ENCODE results near the gene SMCO4. TPM values are rescaled to one million over a fixed set of nuclear protein-coding genes. Genes with fewer than 3 reads are reported as not detected.

SMCO4 gene
- total and polyA plus RNA-seq, 2 donors (not counting 1 experiment from before 2014, with no cell fraction given) = 3.6 to 5.1 TPM

DNA sequence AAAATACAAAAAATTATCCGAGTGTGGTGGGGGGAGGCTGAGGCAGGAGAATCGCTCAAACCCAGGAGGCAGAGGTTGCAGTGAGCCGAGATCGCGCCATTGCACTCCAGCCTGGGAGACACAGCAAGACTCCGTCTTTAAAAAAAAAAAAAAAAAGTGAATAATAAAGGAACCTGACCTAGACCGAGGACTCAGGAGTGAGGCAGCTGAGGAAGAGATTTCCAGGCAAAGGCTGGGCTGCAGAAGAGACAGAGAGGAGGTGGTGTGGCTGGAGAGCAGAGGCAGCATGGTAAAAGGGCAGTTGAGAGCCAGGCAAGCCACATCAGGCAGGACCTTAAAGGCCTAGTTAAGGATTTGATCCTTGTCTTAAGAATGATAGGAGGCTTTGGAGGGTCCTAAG is 28.4 kb upstream of the SMCO4 start:
- H3K4me1 ChIP-seq (ENCODE audit: control insufficient read depth in 2 of 2, insufficient read depth in 2 of 2, low read length in 2 of 2) = no peaks in the 10 kb centered on the region
- no peak overlapping the region for H3K27ac Mint-ChIP-seq
- no peak overlapping the region for H3K4me2 ChIP-seq (replicated peaks; ENCODE audit: low read depth, low read length, poor library complexity, severe bottlenecking)
- intact Hi-C loops (cut with micrococcal nuclease) = no loop called here
- TF ChIP-seq EZH2 (IDR thresholded peaks at IDR 0.05; ENCODE audit: borderline replicate concordance, insufficient read depth, low read depth, low read length, poor library complexity, severe bottlenecking) = no peak
- TF ChIP-seq, protein P1, sequence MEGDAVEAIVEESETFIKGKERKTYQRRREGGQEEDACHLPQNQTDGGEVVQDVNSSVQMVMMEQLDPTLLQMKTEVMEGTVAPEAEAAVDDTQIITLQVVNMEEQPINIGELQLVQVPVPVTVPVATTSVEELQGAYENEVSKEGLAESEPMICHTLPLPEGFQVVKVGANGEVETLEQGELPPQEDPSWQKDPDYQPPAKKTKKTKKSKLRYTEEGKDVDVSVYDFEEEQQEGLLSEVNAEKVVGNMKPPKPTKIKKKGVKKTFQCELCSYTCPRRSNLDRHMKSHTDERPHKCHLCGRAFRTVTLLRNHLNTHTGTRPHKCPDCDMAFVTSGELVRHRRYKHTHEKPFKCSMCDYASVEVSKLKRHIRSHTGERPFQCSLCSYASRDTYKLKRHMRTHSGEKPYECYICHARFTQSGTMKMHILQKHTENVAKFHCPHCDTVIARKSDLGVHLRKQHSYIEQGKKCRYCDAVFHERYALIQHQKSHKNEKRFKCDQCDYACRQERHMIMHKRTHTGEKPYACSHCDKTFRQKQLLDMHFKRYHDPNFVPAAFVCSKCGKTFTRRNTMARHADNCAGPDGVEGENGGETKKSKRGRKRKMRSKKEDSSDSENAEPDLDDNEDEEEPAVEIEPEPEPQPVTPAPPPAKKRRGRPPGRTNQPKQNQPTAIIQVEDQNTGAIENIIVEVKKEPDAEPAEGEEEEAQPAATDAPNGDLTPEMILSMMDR (IDR thresholded peaks at IDR 0.05) = no peak
- H3K9me3 ChIP-seq (ENCODE audit: control extremely low read depth in 1 of 3, control insufficient read depth in 2 of 3, insufficient read depth in 1 of 3, low read length in 2 of 3) = no peaks in the 10 kb centered on the region
- ATAC-seq (ENCODE audit: low read depth) = no peak
- H4K20me1 ChIP-seq (ENCODE audit: control insufficient read depth, insufficient read depth, low read length, poor library complexity, severe bottlenecking) = no peaks in the 10 kb centered on the region
- peaks cover 0 to 4% (median 0%) of the 10 kb centered on the region in 4 experiments for H3K27me3 ChIP-seq (replicated peaks in 1 of 4; ENCODE audit: control extremely low read depth in 1 of 4, control insufficient read depth in 3 of 4, insufficient read depth in 4 of 4, low read length in 3 of 4)
- no peaks in the 10 kb centered on the region for H3K79me2 ChIP-seq (ENCODE audit: control insufficient read depth, insufficient read depth, low read length)
- no peak overlapping the region for H3K9ac ChIP-seq (ENCODE audit: low read length)
- H3K27ac ChIP-seq (ENCODE audit: low read length in 2 of 2) = no peak overlapping the region
- no peaks in the 10 kb centered on the region for H3K36me3 ChIP-seq (replicated peaks in 1 of 2; ENCODE audit: control extremely low read depth in 1 of 2, control insufficient read depth in 1 of 2, extremely low read depth in 1 of 2, insufficient read depth in 2 of 2, low read length in 1 of 2)
- DNase-seq = no peak
- H3K9me3 Mint-ChIP-seq (ENCODE audit: insufficient read depth) = no peaks in the 10 kb centered on the region
- ChIA-PET CTCF (no interaction called here), POLR2A (no interaction called here)
- no peak overlapping the region for H2AFZ ChIP-seq (ENCODE audit: insufficient read depth, low read depth, low read length, poor library complexity, severe bottlenecking)
- peaks cover 14% of the 10 kb centered on the region for H3K27me3 Mint-ChIP-seq
- H3K4me1 Mint-ChIP-seq = no peaks in the 10 kb centered on the region
- H3K4me3 ChIP-seq (ENCODE audit: control extremely low read depth in 1 of 5, extremely low read depth in 1 of 5, insufficient read depth in 1 of 5, low read depth in 2 of 5, low read length in 4 of 5) = no peak overlapping the region
- no peak overlapping the region for H3K4me3 Mint-ChIP-seq
- WGBS (ENCODE audit: insufficient coverage) = 96% methylated on average over 6 of the region's 7 CpGs

DNA sequence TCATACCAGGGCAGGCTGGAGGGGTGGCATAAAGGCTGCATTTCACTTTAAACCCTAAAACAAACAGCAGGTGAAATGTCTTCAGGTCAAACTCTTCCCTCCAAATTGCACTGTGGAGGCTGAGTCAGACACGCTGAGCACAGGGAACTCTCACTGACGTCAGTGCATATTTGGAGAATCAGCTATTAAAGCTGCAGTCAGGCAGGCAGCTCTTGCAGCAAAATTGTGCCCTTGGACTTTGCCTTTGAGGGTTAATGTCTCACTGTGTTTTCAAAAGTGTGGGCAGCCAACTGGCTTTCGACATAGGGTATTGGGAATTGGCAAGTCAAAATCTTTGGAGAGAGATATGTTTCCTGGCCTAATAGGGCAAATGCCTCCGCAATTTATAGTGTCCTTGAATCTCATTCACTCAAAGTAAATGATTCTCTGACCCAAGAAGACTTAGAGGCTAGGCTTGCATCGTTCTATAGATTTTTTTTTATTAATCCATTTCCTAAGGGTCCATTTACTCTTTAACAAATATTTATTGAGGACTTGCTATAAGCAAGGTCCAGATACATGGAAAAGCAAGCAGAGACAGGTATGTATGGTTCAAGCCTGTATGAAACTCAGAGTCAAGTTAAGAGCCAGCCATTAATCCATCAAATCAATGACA is 27.7 kb upstream of the SMCO4 start:
- TF ChIP-seq EZH2 (IDR thresholded peaks at IDR 0.05; ENCODE audit: borderline replicate concordance, insufficient read depth, low read depth, low read length, poor library complexity, severe bottlenecking) = no peak
- TF ChIP-seq, protein P1 (IDR thresholded peaks at IDR 0.05) = no peak
- Histone ChIP-seq H3K4me3 (ENCODE audit: control extremely low read depth in 1 of 5, extremely low read depth in 1 of 5, insufficient read depth in 1 of 5, low read depth in 2 of 5, low read length in 4 of 5) (no peak overlapping the region), H3K36me3 (replicated peaks in 1 of 2; ENCODE audit: control extremely low read depth in 1 of 2, control insufficient read depth in 1 of 2, extremely low read depth in 1 of 2, insufficient read depth in 2 of 2, low read length in 1 of 2) (no peaks in the 10 kb centered on the region), H3K4me2 (replicated peaks; ENCODE audit: low read depth, low read length, poor library complexity, severe bottlenecking) (no peak overlapping the region), H3K79me2 (ENCODE audit: control insufficient read depth, insufficient read depth, low read length) (no peaks in the 10 kb centered on the region), H3K4me1 (ENCODE audit: control insufficient read depth in 2 of 2, insufficient read depth in 2 of 2, low read length in 2 of 2) (no peaks in the 10 kb centered on the region), H3K27me3 (replicated peaks in 1 of 4; ENCODE audit: control extremely low read depth in 1 of 4, control insufficient read depth in 3 of 4, insufficient read depth in 4 of 4, low read length in 3 of 4) (peaks cover 0 to 4% (median 0%) of the 10 kb centered on the region in 4 experiments), H3K9me3 (ENCODE audit: control extremely low read depth in 1 of 3, control insufficient read depth in 2 of 3, insufficient read depth in 1 of 3, low read length in 2 of 3) (no peaks in the 10 kb centered on the region), H3K27ac (ENCODE audit: low read length in 2 of 2) (no peak overlapping the region), H3K9ac (ENCODE audit: low read length) (no peak overlapping the region), H2AFZ (ENCODE audit: insufficient read depth, low read depth, low read length, poor library complexity, severe bottlenecking) (no peak overlapping the region), H4K20me1 (ENCODE audit: control insufficient read depth, insufficient read depth, low read length, poor library complexity, severe bottlenecking) (no peaks in the 10 kb centered on the region)
- intact Hi-C loops (cut with micrococcal nuclease) = no loop called here
- POLR2A ChIA-PET = no interaction called here
- DNase-seq = no peak
- Mint-ChIP-seq H3K4me3 (no peak overlapping the region), H3K9me3 (ENCODE audit: insufficient read depth) (no peaks in the 10 kb centered on the region), H3K27me3 (peaks cover 11% of the 10 kb centered on the region), H3K27ac (no peak overlapping the region), H3K4me1 (no peaks in the 10 kb centered on the region)
- no peak for ATAC-seq (ENCODE audit: low read depth)
- WGBS (ENCODE audit: insufficient coverage) = 93% methylated on average over 2 of the region's 5 CpGs
- CTCF ChIA-PET = no interaction called here
